GM10266 (cell line): Measurements from ENCODE around the gene KIRREL3.

Experiments
- DNase-seq: peaks from one replicate; pipeline ENCODE4 v3.0.0; 2012; ENCODE audit errors: extremely low spot score
- CTCF ChIP-seq: IDR thresholded peaks from 2 replicates; pipeline ENCODE4 v1.5.1; 2012; ENCODE audit warnings: mild to moderate bottlenecking, low read depth; ENCODE audit not compliant: control insufficient read depth, insufficient read depth; ENCODE audit errors: missing control alignments

The KIRREL3 gene

GRCh38 chr11:126430581-126431335 lies 569.8 kb downstream of the KIRREL3 start:
- no peak for TF ChIP-seq CTCF

GRCh38 chr11:126426820-126427749 lies 573.5 kb downstream of the KIRREL3 start:
- TF ChIP-seq CTCF: no peak
- DNase-seq: no peak

More at GRCh38 chr11:126430581-126431335, 569.8 kb downstream of the KIRREL3 start:
- no peak for DNase-seq

DNA sequence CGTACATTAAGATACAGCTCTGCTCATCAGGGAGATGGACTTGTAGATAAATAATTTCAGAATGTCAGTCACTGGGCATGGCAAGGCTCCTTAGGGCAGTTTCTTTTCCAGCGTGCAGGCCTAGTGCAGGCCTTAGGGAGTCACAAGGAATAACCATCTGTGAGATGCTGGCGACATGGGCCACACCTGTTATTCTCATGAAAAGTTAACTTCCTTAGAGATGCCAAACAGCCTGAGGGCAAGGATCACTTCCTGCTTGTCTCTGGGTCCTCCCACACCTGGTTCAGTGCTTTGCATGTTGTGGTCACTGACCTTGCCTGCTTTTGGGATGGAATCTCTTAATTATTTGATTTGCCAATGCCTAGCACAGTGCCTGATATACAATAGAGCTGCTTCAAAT lies 574.5 kb downstream of the KIRREL3 start:
- no peak for DNase-seq
- TF ChIP-seq CTCF: no peak

DNA sequence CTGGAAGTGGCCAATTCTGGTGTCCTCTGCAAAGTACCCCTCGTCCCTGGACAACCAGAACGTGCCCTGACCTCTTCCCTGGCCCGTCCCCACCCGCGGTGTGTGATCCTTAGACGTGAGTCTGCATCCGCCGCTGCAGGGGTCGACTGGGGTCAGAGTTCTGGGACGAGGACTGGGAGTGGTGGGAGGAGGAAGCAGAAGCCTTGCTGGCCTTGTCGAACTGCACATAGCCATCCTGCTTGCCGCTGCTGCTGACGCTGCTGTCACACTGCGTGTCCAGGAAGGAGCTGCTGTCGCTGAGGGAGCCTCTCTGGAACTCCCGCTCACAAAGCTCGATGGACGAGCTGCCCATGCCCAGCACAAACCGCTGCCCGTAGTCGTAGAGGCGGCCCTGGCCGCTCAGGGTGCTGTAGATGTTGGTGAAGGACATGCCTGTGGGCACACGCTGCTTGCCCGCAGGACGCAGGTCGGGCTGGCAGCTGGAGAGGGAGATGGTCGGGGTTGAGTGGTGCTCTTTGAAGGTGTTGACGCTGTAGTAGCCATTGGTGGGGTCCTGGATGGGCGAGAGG lies 576.0 kb downstream of the KIRREL3 start:
- no peak for TF ChIP-seq CTCF
- DNase-seq: no peak

GRCh38 chr11:126423743-126424142 lies 576.8 kb downstream of the KIRREL3 start:
- no peak for DNase-seq
- TF ChIP-seq CTCF: no peak

DNA sequence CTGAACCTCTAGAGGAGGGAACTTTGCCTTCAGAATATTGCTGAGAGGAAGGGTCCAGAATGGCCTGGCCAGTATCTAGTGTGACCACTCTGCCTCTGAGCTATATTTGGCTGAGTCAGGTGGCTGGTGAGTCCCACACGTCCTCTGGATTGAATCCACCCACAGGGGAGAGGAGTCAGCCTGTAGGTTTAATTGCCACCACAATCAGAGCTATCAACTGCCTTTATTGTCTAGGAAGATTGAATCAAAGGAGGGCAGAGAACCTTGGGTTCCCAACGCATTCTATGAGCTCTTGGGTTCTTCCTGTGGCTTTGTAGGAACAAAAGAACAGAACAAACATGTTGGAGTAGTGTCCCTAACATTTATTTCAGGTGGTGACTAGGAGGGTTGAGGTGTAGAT lies 577.4 kb downstream of the KIRREL3 start:
- TF ChIP-seq CTCF: no peak
- no peak for DNase-seq
